Measurements from ENCODE around the gene RNF169. TPM values are rescaled to one million over a fixed set of nuclear protein-coding genes. Genes with fewer than 3 reads are reported as not detected.
A peak's percentile ranks its signal among the peaks of the same experiment; 100 is the strongest.

Gene RNF169
- total RNA-seq, 1 donor from 2014 or later: 21.3 TPM

DNA sequence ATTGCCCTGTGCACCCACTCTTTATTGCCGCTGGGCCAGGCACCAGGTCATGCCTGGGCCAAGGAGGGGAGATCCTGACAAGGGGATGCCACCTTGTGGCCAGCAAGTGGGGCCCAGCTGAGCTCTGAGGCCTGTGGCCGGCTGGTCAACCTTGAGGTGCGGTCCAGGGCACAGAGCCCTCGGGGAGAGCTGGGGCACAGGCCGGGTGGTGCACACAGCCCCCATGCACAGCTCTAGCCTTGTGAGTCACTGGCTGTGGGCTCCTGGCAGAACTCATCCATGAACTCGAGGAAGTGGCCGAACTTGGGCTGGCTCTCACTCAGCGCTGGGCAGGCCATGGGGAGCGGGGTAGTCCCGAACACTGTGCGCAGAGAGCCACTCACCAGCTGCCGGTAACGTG, 94.3 kb downstream of the RNF169 start:
- ATAC-seq (peak; percentile 31), DNase-seq (no peak)
- Histone ChIP-seq H3K36me3 (peaks cover 27% of the 10 kb centered on the region), H3K27ac (no peak overlapping the region), H3K4me3 (no peak overlapping the region), H3K4me1 (no peaks in the 10 kb centered on the region), H3K9me3 (no peaks in the 10 kb centered on the region), H3K27me3 (no peaks in the 10 kb centered on the region)
- TF ChIP-seq, protein P1, sequence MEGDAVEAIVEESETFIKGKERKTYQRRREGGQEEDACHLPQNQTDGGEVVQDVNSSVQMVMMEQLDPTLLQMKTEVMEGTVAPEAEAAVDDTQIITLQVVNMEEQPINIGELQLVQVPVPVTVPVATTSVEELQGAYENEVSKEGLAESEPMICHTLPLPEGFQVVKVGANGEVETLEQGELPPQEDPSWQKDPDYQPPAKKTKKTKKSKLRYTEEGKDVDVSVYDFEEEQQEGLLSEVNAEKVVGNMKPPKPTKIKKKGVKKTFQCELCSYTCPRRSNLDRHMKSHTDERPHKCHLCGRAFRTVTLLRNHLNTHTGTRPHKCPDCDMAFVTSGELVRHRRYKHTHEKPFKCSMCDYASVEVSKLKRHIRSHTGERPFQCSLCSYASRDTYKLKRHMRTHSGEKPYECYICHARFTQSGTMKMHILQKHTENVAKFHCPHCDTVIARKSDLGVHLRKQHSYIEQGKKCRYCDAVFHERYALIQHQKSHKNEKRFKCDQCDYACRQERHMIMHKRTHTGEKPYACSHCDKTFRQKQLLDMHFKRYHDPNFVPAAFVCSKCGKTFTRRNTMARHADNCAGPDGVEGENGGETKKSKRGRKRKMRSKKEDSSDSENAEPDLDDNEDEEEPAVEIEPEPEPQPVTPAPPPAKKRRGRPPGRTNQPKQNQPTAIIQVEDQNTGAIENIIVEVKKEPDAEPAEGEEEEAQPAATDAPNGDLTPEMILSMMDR (IDR thresholded peaks at IDR 0.05): no peak
- intact Hi-C loops (cut with DNase I): no loop called here

DNA sequence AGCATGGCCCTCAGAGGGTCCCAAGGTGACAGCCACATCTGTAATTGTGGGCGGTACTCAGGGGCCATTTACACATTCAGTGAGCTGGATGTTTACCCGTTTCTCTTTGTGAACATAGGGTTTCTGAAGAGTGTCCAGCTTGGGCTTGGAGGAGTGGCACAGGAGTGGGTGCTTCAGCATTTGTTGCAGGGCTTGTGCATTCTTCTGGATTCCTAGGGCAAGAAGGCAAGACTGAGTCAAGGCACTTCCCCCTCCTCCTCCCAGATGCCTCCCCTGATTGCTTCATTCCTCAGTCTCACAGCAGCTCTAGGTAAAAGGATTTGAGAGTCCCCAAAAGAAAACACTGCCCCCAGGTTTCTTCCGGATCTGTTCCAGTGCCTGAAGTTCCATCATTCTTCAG, 95.4 kb downstream of the RNF169 start:
- peak; percentile 93 for ATAC-seq
- Histone ChIP-seq H3K36me3 (peaks cover 24% of the 10 kb centered on the region), H3K27ac (no peak overlapping the region), H3K4me3 (no peak overlapping the region), H3K4me1 (no peaks in the 10 kb centered on the region), H3K27me3 (no peaks in the 10 kb centered on the region), H3K9me3 (no peaks in the 10 kb centered on the region)
- intact Hi-C loops (cut with DNase I): no loop called here
- TF ChIP-seq, protein P1 (IDR thresholded peaks at IDR 0.05): no peak
- DNase-seq: peak; percentile 77

DNA sequence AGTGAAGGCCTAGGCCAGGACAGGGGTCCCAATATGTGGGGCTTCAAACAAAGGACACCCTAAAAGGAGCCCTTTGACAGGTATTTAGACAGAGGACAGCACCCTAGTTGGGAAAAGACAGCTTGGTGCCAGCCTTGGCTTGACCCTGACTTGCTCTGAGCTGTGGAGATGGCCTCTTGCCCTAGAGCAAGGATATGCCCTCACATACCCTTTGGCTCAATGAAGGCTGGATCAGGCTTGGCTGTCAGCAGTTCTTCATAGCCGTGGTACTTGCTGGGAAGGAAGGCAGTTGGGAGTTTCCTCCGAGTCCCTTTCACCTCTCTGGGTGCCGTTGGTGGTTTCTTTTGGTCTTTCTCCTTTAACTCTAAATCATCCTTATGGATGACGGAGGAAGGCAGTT, 96.2 kb downstream of the RNF169 start:
- Histone ChIP-seq H3K36me3 (peaks cover 24% of the 10 kb centered on the region), H3K27ac (no peak overlapping the region), H3K27me3 (no peaks in the 10 kb centered on the region), H3K9me3 (no peaks in the 10 kb centered on the region), H3K4me3 (no peak overlapping the region), H3K4me1 (no peaks in the 10 kb centered on the region)
- ATAC-seq: no peak
- DNase-seq: no peak
- TF ChIP-seq, protein P1 (IDR thresholded peaks at IDR 0.05): no peak
- intact Hi-C loops (cut with DNase I): no loop called here

DNA sequence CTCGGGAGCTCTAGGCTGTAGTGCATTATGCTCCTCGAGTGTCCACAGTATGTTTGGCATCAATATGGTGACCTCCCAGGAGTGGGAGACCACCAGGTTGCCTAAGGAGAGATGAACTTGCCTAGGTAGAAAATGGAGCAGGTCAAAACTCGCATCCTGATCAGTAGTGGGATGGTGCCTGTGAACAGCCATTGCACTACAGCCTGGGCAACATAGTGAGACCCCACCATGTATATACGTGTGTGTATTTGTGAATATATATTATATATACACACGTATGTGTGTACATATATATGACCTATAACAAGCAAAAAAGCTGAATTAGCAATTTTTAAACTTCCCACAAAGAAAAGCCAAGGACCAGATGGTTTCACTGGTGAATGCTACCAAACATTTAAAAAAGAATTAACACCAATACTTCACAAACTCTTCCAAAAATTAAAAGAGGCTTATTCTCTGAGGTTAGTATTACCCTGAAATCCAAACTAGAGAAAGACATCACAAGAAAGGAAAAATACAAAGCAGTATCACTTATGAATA, 97.4 kb downstream of the RNF169 start:
- no peaks in the 10 kb centered on the region for H3K4me1 ChIP-seq
- no peaks in the 10 kb centered on the region for H3K27me3 ChIP-seq
- intact Hi-C loops (cut with DNase I): no loop called here
- no peak overlapping the region for H3K4me3 ChIP-seq
- H3K9me3 ChIP-seq: no peaks in the 10 kb centered on the region
- H3K36me3 ChIP-seq: peaks cover 30% of the 10 kb centered on the region
- TF ChIP-seq, protein P1 (IDR thresholded peaks at IDR 0.05): no peak
- no peak overlapping the region for H3K27ac ChIP-seq
- DNase-seq: no peak
- ATAC-seq: no peak

DNA sequence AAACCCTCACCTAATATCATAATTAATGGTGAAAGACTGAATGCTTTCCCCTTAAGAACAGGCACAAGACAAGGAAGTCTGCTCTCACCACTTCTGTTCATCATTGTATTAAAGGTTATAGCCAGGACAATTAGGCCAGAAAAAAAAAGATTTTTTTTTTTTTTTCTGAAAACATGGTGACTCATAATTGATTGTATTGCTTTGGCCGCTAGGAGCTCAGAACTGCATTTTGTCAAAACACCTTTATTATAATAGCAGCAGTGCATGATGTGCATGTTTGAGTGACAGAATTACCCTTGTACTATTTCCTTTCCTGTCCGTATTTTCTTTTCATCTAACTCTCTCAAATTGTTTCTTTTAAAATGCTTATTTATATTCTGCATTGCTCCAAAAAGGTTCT, 98.1 kb downstream of the RNF169 start:
- intact Hi-C loops (cut with DNase I): no loop called here

More for the DNA sequence above, 98.1 kb downstream of the RNF169 start:
- H3K4me1 ChIP-seq: no peaks in the 10 kb centered on the region
- no peak for ATAC-seq
- no peak overlapping the region for H3K4me3 ChIP-seq
- TF ChIP-seq, protein P1 (IDR thresholded peaks at IDR 0.05): no peak
- H3K9me3 ChIP-seq: no peaks in the 10 kb centered on the region
- no peak for DNase-seq
- H3K27ac ChIP-seq: no peak overlapping the region
- no peaks in the 10 kb centered on the region for H3K27me3 ChIP-seq
- peaks cover 30% of the 10 kb centered on the region for H3K36me3 ChIP-seq
